Esophagus mucosa (tissue), 1 donor: Measurements from ENCODE around the gene SLC15A3. TPM values are rescaled to one million over a fixed set of nuclear protein-coding genes. Genes with fewer than 3 reads are reported as not detected.

Source experiments
- total RNA-seq: library from RNA; stranded (reverse); gene quantifications from one replicate; pipeline ENCODE4 v1.2.4, GENCODE V29; 2023
- donor health status: DM: yes; HTN: yes; CAD: no.

The SLC15A3 gene
- total RNA-seq, 1 donor from 2014 or later: 3.9 TPM

Other genes with a start within 250 kb of the SLC15A3 start
- not detected for gene MS4A18, start 227.5 kb downstream of the SLC15A3 start, total RNA-seq
- gene MS4A15, start 195.3 kb downstream of the SLC15A3 start, total RNA-seq: not detected
- not detected for gene MS4A10, start 166.8 kb downstream of the SLC15A3 start, total RNA-seq
- 19.9 TPM for gene CCDC86, start 110.1 kb downstream of the SLC15A3 start, total RNA-seq
- 0.12 TPM for gene PTGDR2, start 96.2 kb downstream of the SLC15A3 start, total RNA-seq
- not detected for gene ZP1, start 84.6 kb downstream of the SLC15A3 start, total RNA-seq
- 94.9 TPM for gene PRPF19, start 45.6 kb downstream of the SLC15A3 start, total RNA-seq
- 80.4 TPM for gene TMEM109, start 38.0 kb downstream of the SLC15A3 start, total RNA-seq
- gene TMEM132A, start 27.7 kb downstream of the SLC15A3 start, total RNA-seq: 27.0 TPM
- gene CD6, start 19.5 kb upstream of the SLC15A3 start, total RNA-seq: 0.80 TPM
- 0.48 TPM for gene CD5, start 150.3 kb upstream of the SLC15A3 start, total RNA-seq
- gene VPS37C, start 209.2 kb upstream of the SLC15A3 start, total RNA-seq: 13.4 TPM